IMR-90 (cell line): Measurements from ENCODE around the gene ADAMTSL4. TPM values are rescaled to one million over a fixed set of nuclear protein-coding genes. Genes with fewer than 3 reads are reported as not detected.

Experiments used
- ATAC-seq: fragments of 200-7000 bp; cut with Tn5 transposase; 2 replicates; pipeline ENCODE4 v1.9.1; 2020; ENCODE audit warnings: low read depth, mild to moderate bottlenecking, moderate library complexity
- BruUV-seq: library from RNA; stranded (reverse); fragments of 400-500 nt; replicated peaks from 2 replicates; lab custom pipeline; 2021; lab: Mats Ljungman, UMichigan
- CTCF ChIA-PET: fragments of 300-600 bp; formaldehyde crosslinking; extraction: SDS; loops from one replicate; lab custom pipeline; 2021; ENCODE audit warnings: antibody characterized with exemption; lab: Yijun Ruan, JAX
- POLR2A ChIA-PET: fragments of 300-600 bp; sonication (Branson Sonifier 250); formaldehyde crosslinking; loops from one replicate; lab custom pipeline; 2022; ENCODE audit warnings: antibody characterized with exemption; ENCODE audit not compliant: unreplicated experiment; lab: Charles Lee
- DNase-seq: peaks from one replicate; pipeline ENCODE4 v3.0.0; 2013
- H2AFZ ChIP-seq: replicated peaks from 2 replicates; pipeline ENCODE3; 2013; ENCODE audit warnings: low read length, mild to moderate bottlenecking; ENCODE audit not compliant: poor library complexity
- H2AK5ac ChIP-seq: 2 replicates; pipeline ENCODE4 v1.6.1; 2013; ENCODE audit warnings: low read depth, low read length, inconsistent platforms
- H2AK9ac ChIP-seq: replicated peaks from 2 replicates; pipeline ENCODE3; 2013; ENCODE audit warnings: mild to moderate bottlenecking, low read depth, low read length, moderate library complexity; ENCODE audit not compliant: poor library complexity
- H2BK120ac ChIP-seq: 2 replicates; pipeline ENCODE4 v1.6.1; 2013; ENCODE audit warnings: low read depth, low read length, inconsistent platforms
- H2BK15ac ChIP-seq: 3 replicates; pipeline ENCODE4 v1.6.1; 2013; ENCODE audit warnings: low read depth, low read length, inconsistent platforms
- H2BK20ac ChIP-seq: 2 replicates; pipeline ENCODE4 v1.6.1; 2013; ENCODE audit warnings: low read depth, mild to moderate bottlenecking, inconsistent platforms, low read length, moderate library complexity
- H2BK5ac ChIP-seq: 2 replicates; pipeline ENCODE4 v1.6.1; 2013; ENCODE audit warnings: mild to moderate bottlenecking, low read depth, low read length, inconsistent platforms; ENCODE audit not compliant: poor library complexity, severe bottlenecking
- H3K14ac ChIP-seq: replicated peaks from 2 replicates; pipeline ENCODE4 v1.6.1; 2013; ENCODE audit warnings: low read depth, low read length, inconsistent platforms
- H3K18ac ChIP-seq: 2 replicates; pipeline ENCODE4 v1.6.1; 2013; ENCODE audit warnings: low read depth, low read length, control low read depth
- H3K23ac ChIP-seq: 2 replicates; pipeline ENCODE4 v1.6.1; 2013; ENCODE audit warnings: low read depth, low read length, inconsistent platforms
- H3K27ac ChIP-seq: 2 replicates; pipeline ENCODE4 v1.5.1; 2013; ENCODE audit warnings: mild to moderate bottlenecking, control low read depth, low read length; ENCODE audit not compliant: insufficient read depth
- H3K27me3 ChIP-seq: 2 replicates; pipeline ENCODE4 v1.6.1; 2013; ENCODE audit warnings: low read length; ENCODE audit not compliant: control insufficient read depth, insufficient read depth
- H3K36me3 ChIP-seq: 2 replicates; pipeline ENCODE4 v1.6.1; 2013; ENCODE audit warnings: low read length, mixed read lengths; ENCODE audit not compliant: control insufficient read depth, insufficient read depth
- H3K4ac ChIP-seq: 2 replicates; pipeline ENCODE4 v1.6.1; 2013; ENCODE audit warnings: low read depth, low read length, inconsistent platforms
- H3K4me1 ChIP-seq: 2 replicates; pipeline ENCODE4 v1.6.1; 2013; ENCODE audit warnings: low read length, mixed read lengths; ENCODE audit not compliant: control insufficient read depth, insufficient read depth
- H3K4me2 ChIP-seq: 2 replicates; pipeline ENCODE4 v1.6.1; 2013; ENCODE audit warnings: low read depth, mild to moderate bottlenecking, control low read depth, low read length, moderate library complexity
- H3K4me3 ChIP-seq: 2 replicates; pipeline ENCODE4 v1.5.1; 2013; ENCODE audit warnings: low read depth, mild to moderate bottlenecking, control low read depth, low read length, moderate library complexity; ENCODE audit not compliant: insufficient read depth
- H3K56ac ChIP-seq: 2 replicates; pipeline ENCODE4 v1.6.1; 2013; ENCODE audit warnings: low read length, inconsistent platforms; ENCODE audit not compliant: insufficient read depth; ENCODE audit errors: extremely low read depth
- H3K79me1 ChIP-seq, 2 experiments: 2 replicates each; pipeline ENCODE4 v1.6.1; 2013; ENCODE audit warnings: low read length in 2 of 2, inconsistent platforms in 1 of 2, low read depth in 1 of 2
- H3K9ac ChIP-seq: 2 replicates; pipeline ENCODE4 v1.6.1; 2013; ENCODE audit warnings: low read depth, low read length, control low read depth
- H3K9me1 ChIP-seq: 2 replicates; pipeline ENCODE4 v1.6.1; 2013; ENCODE audit warnings: low read length, inconsistent platforms; ENCODE audit not compliant: insufficient read depth
- H3K9me3 ChIP-seq: 2 replicates; pipeline ENCODE4 v1.6.1; 2013; ENCODE audit warnings: low read length; ENCODE audit not compliant: control insufficient read depth, insufficient read depth
- H4K20me1 ChIP-seq: 2 replicates; pipeline ENCODE4 v1.6.1; 2013; ENCODE audit warnings: low read length, inconsistent platforms; ENCODE audit not compliant: insufficient read depth
- H4K5ac ChIP-seq: 2 replicates; pipeline ENCODE4 v1.6.1; 2013; ENCODE audit warnings: mild to moderate bottlenecking, low read depth, low read length, control low read depth
- H4K8ac ChIP-seq, 2 experiments: 2 replicates each; pipeline ENCODE4 v1.6.1; 2013; ENCODE audit warnings: low read depth in 2 of 2, low read length in 2 of 2, control low read depth in 1 of 2, inconsistent platforms in 1 of 2
- H4K91ac ChIP-seq: 2 replicates; pipeline ENCODE4 v1.6.1; 2013; ENCODE audit warnings: low read depth, low read length, inconsistent platforms; ENCODE audit not compliant: insufficient read depth
- BHLHE40 ChIP-seq: fragments of 150-350 bp; IDR thresholded peaks from 2 replicates; pipeline ENCODE4 v1.6.1; 2016; ENCODE audit warnings: mild to moderate bottlenecking, low read depth, low read length
- CHD1 ChIP-seq: IDR thresholded peaks from 2 replicates; pipeline ENCODE4 v1.6.1; 2012; ENCODE audit warnings: low read depth, low read length, improper control_type of control experiment
- CTCF ChIP-seq: conservative IDR thresholded peaks from 2 replicates; pipeline ENCODE4 v1.5.1; 2012; ENCODE audit warnings: mild to moderate bottlenecking, low read depth, low read length, improper control_type of control experiment
- ELK1 ChIP-seq: fragments of 150-350 bp; IDR thresholded peaks from 2 replicates; pipeline ENCODE4 v1.6.1; 2016; ENCODE audit warnings: low read depth, mild to moderate bottlenecking, low read length, moderate library complexity, borderline replicate concordance
- FOS ChIP-seq: fragments of 150-350 bp; IDR thresholded peaks from 2 replicates; pipeline ENCODE4 v1.6.1; 2016; ENCODE audit warnings: low read depth, low read length
- MAZ ChIP-seq: IDR thresholded peaks from 2 replicates; pipeline ENCODE4 v1.6.1; 2012; ENCODE audit warnings: low read depth, mild to moderate bottlenecking, low read length, improper control_type of control experiment, moderate library complexity, borderline replicate concordance
- MXI1 ChIP-seq: IDR thresholded peaks from 2 replicates; pipeline ENCODE4 v1.6.1; 2012; ENCODE audit warnings: low read depth, mild to moderate bottlenecking, low read length, moderate library complexity, borderline replicate concordance
- NFE2L2 ChIP-seq: fragments of 150-350 bp; IDR thresholded peaks from 2 replicates; pipeline ENCODE4 v1.6.1; 2016; ENCODE audit warnings: low read depth, mild to moderate bottlenecking, low read length
- POLR2A ChIP-seq: IDR thresholded peaks from 2 replicates; pipeline ENCODE4 v1.6.1; 2012; ENCODE audit warnings: mild to moderate bottlenecking, low read depth, low read length
- RCOR1 ChIP-seq: IDR thresholded peaks from 2 replicates; pipeline ENCODE4 v1.6.1; 2012; ENCODE audit warnings: mild to moderate bottlenecking, low read length, improper control_type of control experiment; ENCODE audit not compliant: insufficient replicate concordance
- SMC3 ChIP-seq: fragments of 150-350 bp; IDR thresholded peaks from 2 replicates; pipeline ENCODE4 v1.6.1; 2016; ENCODE audit warnings: low read depth, mild to moderate bottlenecking, antibody characterized with exemption, low read length, moderate library complexity
- USF2 ChIP-seq: fragments of 150-350 bp; IDR thresholded peaks from 2 replicates; pipeline ENCODE4 v1.6.1; 2017; ENCODE audit warnings: mild to moderate bottlenecking, antibody characterized with exemption, low read length, low read depth
- WGBS, 2 experiments: methylation state at CpG; one replicate each; pipeline versions ENCODE4 v1.1.5 to v1.1.7; 2013; ENCODE audit warnings: missing lambda C conversion rate in 2 of 2; ENCODE audit not compliant: insufficient read length in 1 of 2; ENCODE audit errors: extremely low coverage in 2 of 2; 5-methylcytosine and 5-hydroxymethylcytosine counted together
- dilution Hi-C: fragments of 300-500 bp; cut with HindIII; formaldehyde crosslinking; loops from one replicate; pipeline ENCODE4 v1.14.3; 2018; ENCODE audit warnings: low sequenced_read_pairs; ENCODE audit not compliant: unreplicated experiment
- in situ Hi-C: fragments of 300-500 bp; cut with MboI; formaldehyde crosslinking; loops from 3 replicates; pipeline ENCODE4 v1.14.3; 2019; ENCODE audit warnings: low sequenced_read_pairs, inconsistent platforms, mixed read lengths
- intact Hi-C: fragments of 100-400 bp; cut with micrococcal nuclease; formaldehyde crosslinking; loops from 2 replicates; pipeline ENCODE4 v1.10.0; 2022
- polyA plus RNA-seq, 3 experiments: library from polyadenylated mRNA; depleted of rRNA; stranded (reverse); fragments of >200 nt; gene quantifications; 2 replicates each; pipeline ENCODE4 v1.2.3, GENCODE V29; 2012; ENCODE audit warnings: low replicate concordance in 1 of 3
- total RNA-seq: library from RNA; depleted of rRNA; stranded (reverse); fragments of >200 nt; gene quantifications from 2 replicates; pipeline ENCODE4 v1.2.3, GENCODE V29; 2012

Gene ADAMTSL4
- total and polyA plus RNA-seq, 2 of the 4 experiments (the other 2 are of a cell fraction), result 0.54 to 12.2 TPM

DNA sequence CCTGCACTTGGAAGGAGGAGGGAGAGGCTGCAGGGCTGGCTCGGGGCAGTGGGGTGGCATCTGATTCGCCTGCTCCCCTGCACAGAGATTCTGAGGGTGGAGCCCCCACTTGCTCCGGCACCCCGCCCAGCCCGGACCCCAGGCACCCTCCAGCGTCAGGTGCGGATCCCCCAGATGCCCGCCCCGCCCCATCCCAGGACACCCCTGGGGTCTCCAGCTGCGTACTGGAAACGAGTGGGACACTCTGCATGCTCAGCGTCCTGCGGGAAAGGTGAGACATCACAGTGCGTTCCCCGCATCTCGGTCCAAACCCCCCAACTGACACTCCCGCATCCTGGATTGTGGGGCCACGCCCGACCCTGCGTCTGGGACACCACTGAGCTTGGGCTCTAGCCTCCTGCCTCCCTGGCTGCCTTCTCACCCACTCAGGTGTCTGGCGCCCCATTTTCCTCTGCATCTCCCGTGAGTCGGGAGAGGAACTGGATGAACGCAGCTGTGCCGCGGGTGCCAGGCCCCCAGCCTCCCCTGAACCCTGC lies 7.9 kb downstream of the ADAMTSL4 start:
- Histone ChIP-seq H2AK9ac (no peak overlapping the region), H4K8ac (no peak overlapping the region), H2AFZ (no peak overlapping the region), H3K14ac (no peak overlapping the region), H3K27ac (no peak overlapping the region), H3K4me2 (no peak overlapping the region), H3K9me3 (no peaks in the 10 kb centered on the region), H4K20me1 (peaks cover 18% of the 10 kb centered on the region), H4K5ac (no peak overlapping the region), H3K4ac (no peak overlapping the region), H3K9ac (no peak overlapping the region), H2BK20ac (no peak overlapping the region), H2BK120ac (no peak overlapping the region), H3K4me1 (peaks cover 17% of the 10 kb centered on the region), H3K79me1 (peaks cover 8 to 65% of the 10 kb centered on the region in 2 experiments), H3K9me1 (peaks cover 11% of the 10 kb centered on the region), H2BK15ac (no peak overlapping the region), H3K23ac (no peak overlapping the region), H4K91ac (no peak overlapping the region), H3K27me3 (no peaks in the 10 kb centered on the region), H3K18ac (no peak overlapping the region), H3K36me3 (peaks cover 5% of the 10 kb centered on the region), H3K4me3 (no peak overlapping the region), H3K56ac (no peak overlapping the region), H2BK5ac (no peak overlapping the region), H2AK5ac (no peak overlapping the region)
- TF ChIP-seq RCOR1, result no peak
- no peak for TF ChIP-seq BHLHE40
- no peak for TF ChIP-seq ELK1
- no peak for TF ChIP-seq SMC3
- no peak for TF ChIP-seq NFE2L2
- no peak for TF ChIP-seq CTCF
- no peak for TF ChIP-seq POLR2A
- no peak for TF ChIP-seq CHD1
- no peak for TF ChIP-seq USF2
- no peak for TF ChIP-seq MAZ
- TF ChIP-seq FOS, result no peak
- no peak for TF ChIP-seq MXI1
- ChIA-PET CTCF (no interaction called here), POLR2A (no interaction called here)
- BruUV-seq, result no TSS peak
- DNase-seq (no peak), ATAC-seq (no peak)
- 90% methylated on average over 18 of the region's 26 CpGs; no CpG with 5 or more reads in 1 of the 2 experiments for WGBS, 2 experiments
- intact Hi-C loops (no loop called here), dilution Hi-C loops (no loop called here), in situ Hi-C loops (loop anchor here (10.0 kb wide), 1 partner anchor 292 kb away; the partner anchor contains the start of gene APH1A)
